GM12874 (cell line): ENCODE measurements around the gene TMED10.

Source experiments
- TF ChIP-seq, protein P1 (sequence below): IDR thresholded peaks from 2 replicates; pipeline ENCODE4 v1.5.1; 2011; ENCODE audit warnings: low read depth, mild to moderate bottlenecking, control low read depth, low read length, moderate library complexity; ENCODE audit not compliant: insufficient read depth

The TMED10 gene

DNA sequence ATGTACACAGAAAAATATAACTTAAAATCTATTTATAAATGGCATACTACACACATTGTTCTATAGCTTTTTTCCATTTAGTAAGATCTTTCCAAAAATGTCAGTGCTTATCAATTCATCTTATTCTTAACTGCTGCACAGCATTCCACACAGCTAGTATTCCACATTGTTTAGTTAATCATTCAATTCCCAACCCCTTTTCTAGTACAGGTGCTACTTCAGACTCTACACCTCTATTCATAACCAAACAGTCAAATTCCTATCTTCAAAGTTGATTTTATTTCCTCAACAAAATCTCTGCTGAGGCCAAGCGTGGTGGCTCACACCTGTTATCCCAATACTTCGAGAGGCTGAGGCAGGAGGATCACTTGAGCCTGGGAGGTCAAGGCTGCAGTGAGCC lies 37.2 kb downstream of the TMED10 start:
- TF ChIP-seq, protein P1, sequence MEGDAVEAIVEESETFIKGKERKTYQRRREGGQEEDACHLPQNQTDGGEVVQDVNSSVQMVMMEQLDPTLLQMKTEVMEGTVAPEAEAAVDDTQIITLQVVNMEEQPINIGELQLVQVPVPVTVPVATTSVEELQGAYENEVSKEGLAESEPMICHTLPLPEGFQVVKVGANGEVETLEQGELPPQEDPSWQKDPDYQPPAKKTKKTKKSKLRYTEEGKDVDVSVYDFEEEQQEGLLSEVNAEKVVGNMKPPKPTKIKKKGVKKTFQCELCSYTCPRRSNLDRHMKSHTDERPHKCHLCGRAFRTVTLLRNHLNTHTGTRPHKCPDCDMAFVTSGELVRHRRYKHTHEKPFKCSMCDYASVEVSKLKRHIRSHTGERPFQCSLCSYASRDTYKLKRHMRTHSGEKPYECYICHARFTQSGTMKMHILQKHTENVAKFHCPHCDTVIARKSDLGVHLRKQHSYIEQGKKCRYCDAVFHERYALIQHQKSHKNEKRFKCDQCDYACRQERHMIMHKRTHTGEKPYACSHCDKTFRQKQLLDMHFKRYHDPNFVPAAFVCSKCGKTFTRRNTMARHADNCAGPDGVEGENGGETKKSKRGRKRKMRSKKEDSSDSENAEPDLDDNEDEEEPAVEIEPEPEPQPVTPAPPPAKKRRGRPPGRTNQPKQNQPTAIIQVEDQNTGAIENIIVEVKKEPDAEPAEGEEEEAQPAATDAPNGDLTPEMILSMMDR: no peak

DNA sequence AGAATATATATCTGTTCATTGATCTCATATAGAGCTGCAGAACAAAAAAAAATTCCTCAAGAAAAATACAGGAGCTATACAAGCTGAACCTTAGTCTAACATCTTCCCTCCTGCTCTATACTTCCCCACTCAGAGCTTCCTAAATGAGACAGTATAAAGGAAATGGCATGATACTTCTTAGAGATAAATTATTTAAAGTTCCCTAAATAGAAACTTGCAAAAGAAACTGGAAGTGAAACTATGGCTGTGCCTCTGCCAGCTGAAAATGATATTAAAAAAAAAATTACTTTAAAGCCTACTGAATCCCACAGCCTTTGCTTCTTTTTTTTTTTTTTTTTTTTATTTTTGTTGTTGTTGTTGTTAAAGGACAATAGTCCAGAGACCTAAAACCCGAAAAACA lies 37.9 kb downstream of the TMED10 start:
- TF ChIP-seq, protein P1: no peak

DNA sequence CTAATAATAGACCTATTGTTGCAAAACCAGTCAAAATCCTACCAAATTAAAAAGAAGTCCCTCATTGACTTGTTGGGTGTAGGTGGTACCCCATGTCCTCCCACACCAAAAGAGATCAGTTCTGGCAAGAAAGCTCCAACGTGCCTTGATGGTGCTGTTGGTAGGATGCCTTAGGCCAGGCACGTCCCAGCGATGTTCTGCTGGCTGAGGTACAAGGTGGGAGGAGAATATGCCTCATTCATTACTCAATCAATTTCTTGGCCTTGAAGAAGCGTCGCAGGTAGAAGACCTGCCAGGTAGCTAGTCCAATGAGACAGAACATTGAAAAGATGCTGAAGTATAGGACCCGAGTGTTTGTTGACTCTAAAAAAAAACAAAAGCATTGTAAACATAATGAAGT lies 41.8 kb downstream of the TMED10 start:
- TF ChIP-seq, protein P1: no peak

DNA sequence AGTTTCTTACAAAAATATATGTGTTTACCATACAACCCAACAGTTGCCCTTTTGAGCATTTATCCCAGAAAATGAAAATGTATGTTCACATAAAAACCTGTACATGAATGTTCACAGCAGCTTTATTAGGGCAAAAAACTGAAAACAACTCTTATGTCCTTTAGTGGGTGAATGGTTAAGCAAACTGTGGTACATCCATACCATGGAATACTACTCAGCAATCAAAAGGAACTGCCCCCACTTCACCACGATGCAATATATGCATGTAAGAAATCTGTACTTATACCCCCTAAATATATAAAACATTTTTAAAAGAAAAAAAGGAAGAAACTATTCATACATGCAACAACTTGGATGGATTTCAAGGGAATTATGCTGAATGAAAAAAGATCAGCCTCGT lies 42.8 kb downstream of the TMED10 start:
- TF ChIP-seq, protein P1: no peak

DNA sequence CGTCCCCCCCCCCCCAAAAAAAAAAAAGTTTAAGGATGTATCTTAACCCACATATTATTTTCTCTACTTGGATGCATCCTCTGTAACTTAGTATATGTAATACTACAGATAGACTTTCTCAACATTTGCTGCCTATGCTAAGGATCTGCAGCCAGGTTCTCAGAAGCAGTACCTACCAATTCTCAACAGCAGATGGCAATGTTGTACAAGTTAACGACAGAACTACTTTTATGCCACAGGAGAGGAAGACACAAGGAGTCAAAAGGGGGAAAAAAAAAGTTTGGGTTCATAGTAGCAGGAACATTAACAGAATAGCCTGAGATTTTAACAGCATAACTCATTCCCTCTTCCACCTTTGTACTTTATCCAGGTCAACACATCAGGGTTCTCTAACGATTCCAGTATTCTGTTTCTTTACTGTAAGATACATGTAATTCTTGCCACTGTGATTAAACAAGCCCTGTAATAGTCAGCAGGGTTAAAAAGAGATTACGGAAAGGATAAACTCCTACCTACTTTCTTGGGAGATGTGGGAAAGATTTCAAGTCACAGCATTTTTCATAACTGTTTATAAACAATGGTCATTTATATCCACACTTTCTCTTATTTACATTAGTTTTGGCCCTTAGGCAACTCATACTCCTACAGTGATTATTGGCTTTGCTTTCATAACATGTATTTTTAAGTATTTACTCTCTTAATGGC lies 43.9 kb downstream of the TMED10 start:
- TF ChIP-seq, protein P1: peak; percentile 48; the same call in 1 of the 2 replicates

DNA sequence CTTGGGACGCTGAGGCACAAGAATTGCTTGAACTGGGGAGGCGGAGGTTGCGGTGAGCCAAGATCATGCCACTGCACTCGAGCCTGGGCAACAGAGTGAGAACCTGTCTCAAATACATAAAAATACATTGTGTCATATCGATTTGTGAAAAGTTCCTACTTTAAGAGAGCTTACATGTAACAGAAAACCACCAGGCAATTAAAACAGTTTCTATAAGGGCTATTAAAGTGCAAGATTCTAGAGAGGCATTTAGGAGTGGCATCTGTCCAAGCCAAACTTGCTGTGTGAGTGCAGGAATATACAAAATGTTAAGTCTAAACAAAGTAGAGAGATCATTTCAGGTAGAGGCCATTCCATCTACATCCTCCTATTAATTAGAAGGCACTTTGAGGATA lies 47.8 kb downstream of the TMED10 start:
- TF ChIP-seq, protein P1: no peak

DNA sequence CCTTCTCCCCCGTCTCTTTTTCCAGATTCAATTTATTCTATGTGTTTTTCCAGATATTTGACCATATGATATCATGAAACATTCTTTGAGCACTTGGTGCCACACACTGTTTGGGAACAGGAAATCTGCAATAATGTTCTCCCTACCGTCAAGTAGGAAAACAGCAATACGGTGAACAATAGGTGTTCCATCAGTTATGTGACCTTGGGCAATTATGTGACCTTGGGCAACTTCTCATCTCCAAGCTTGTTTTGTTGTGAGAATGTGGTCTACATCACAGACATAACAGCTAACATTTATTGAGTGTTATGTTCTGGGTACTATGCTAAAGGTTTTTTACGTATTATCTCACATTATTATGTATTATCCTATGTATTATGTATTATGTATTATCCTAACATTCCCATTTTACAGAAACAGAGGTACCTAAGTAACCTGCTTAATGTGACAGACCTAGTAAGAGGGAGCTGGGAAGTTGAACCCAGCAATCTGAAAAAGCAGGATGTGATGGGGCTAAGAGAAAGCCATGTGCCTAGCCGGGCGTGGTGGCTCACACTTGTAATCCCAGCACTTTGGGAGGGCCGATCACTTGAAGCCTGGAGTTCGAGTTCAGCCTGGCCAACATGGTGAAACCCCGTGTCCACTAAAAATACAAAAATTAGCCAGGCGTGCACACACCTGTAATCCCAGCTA lies 48.4 kb downstream of the TMED10 start:
- TF ChIP-seq, protein P1: no peak
